ENCODE measurements around the gene TMEM98.
"Not testable (repeated sequence)": the region's sequence is repeated elsewhere in the genome, so short reads cannot be mapped to it uniquely, and the experiment has no call there.

The TMEM98 gene, protein sequence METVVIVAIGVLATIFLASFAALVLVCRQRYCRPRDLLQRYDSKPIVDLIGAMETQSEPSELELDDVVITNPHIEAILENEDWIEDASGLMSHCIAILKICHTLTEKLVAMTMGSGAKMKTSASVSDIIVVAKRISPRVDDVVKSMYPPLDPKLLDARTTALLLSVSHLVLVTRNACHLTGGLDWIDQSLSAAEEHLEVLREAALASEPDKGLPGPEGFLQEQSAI

DNA sequence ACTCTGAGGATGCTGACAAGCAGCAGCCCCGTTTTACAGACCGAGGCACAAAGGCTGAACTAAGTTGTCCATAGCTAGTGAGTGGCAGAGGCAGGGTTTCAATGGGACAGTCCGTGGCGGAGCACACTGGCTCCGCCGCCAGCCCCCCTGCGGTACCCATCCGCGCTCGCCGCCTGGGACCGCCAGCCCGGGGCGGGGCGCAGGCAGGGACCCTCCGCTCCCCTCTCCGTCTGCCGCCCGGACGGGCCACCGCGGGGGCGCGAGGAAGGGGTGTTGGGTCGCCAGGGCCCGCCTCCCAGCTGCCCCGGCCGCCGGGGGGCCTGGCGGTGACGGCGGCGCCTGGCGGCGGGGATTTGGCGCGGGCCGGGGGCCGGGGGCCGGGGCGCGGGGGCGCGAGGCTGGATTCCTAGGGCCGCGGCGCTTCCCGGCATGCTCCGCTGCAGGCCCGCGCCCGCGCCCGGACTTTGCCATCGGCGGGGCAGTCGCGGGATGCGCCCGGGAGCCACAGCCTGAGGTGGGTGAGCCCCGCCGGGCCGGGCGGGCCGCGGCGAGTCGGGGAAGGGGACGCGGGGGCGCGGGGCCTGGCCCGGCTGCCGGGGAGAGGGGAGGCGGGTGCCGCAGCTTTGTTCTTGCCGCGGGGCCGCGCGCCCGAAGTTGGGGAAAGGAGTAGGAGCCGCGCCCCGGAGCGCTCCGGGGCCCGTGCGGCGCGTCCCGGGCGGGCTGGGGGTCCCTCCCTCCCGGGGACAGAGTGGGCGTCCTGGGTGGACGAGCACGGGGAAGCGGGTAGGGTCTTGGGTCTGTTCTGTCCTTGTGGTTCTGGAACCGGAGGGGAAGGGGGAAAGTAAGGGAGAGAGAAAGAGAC lies at the start of gene TMEM98:
Gene TMEM98 (plus strand): TSS at position 430 of the 862 bp plus-strand sequence. CDS start 3,376 bp downstream, outside the sequence.
- peak; percentile 22 for DNase-seq

DNA sequence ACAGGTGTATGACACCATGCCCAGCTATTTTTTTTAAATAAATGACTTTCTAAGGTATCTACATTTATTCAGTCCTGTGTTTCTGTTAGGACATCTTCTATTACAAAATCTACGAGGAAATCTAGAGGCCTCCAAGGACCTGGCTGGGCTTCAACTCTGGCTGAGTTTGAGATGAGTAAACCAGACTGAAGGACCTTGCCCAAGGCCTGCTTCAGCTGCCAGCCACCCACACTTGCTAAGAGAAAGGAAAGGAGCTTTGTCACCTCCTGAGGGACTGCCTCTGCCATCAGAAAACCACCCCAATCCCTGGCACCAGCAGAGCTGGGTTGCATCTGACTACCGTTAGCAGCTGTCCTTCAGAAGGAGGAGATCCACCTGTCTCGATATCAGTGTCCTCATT lies 49.7 kb upstream of the TMEM98 start:
- no peak for DNase-seq

DNA sequence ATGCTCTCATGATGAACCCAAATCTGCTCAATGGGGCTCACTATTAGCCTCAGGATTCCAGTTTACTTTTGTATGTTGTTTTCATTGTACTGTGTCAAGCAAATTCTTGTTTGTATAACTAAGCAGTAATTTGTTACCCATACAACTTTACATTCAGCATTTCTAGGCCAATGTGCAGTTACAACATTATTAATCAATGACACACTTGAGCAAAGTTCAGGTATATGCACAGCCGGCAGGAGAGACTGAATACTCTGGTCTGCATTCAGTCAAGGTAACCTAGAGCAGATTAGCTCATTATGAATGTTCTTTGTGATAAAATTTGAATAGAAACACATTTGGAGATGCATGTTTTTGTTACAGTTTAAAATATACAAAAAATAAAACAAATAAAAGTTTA lies 48.8 kb upstream of the TMEM98 start:
- DNase-seq = no peak

DNA sequence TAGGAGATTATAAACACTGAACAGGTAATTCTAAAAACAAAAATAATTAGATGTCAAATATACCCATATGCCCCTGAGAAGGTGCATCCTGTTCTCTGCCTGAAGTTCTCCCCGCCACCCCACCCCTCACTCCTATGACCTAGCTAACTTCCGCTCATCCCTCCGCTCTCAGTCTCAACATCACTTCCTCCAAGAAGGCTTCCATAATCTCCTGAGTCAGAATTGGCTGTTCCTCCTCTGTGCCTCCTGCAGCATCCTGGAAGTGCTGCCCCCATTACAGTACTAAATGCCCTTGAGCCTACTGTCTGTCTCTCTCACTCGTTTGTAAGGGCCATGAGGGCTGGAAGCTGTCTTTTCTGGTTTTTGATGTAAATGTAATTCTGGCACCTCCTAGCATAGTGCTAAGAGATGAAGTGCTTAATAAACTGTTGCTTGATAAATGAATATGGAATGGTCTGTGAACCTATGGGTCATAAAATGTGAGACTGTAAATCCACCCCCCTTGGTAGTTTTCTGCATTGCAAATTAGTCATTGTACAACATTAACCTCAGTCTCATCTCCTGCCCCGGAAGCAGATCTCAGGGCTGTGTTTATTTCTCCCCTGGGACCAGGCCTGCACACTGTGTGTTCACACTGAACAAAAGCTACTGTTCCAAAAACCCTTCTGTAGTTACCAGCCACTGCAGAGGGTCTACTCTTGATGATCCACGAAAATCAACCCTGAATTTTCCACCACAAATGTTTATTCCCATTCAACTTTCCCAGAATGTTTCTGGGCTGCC lies 47.1 kb upstream of the TMEM98 start:
- no peak for DNase-seq

DNA sequence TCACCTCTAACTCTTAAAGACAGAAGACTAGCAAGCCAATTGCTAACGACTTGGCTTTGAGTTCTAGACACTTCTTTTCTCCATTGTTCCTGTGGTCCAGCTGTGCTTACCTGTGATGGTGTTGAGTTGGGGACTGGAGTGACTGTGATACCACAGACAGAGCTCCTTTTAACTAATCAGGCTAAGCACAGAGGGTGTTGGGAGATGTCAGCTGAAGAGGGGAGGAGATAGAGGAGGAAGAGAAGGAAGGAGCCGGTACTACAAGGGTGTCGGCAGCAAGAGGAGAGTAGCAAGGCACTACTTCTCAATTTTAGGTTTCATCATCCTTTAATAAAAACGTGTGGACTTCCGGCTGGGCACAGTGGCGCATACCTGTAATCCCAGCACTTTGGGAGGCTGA lies 45.9 kb upstream of the TMEM98 start:
- no peak for DNase-seq

DNA sequence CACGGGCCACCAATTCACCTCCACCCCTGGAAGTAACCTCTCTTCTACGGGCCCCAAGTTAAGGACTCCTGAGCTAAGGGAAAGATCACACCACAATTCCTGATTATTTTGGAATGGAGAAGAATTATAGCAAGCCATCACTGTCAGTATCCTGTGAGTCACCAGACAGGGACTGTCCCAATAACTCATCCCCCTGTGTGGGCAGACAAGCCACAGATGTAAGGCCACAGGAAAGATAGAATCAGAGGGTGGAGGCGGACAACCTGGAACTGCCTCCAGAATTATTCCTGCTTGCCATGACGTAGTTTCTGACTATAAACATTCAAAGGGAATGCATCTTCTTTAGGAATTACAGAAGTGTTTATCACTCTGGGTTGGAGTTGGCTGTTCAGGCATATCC lies 45.2 kb upstream of the TMEM98 start:
- DNase-seq = peak; percentile 55

DNA sequence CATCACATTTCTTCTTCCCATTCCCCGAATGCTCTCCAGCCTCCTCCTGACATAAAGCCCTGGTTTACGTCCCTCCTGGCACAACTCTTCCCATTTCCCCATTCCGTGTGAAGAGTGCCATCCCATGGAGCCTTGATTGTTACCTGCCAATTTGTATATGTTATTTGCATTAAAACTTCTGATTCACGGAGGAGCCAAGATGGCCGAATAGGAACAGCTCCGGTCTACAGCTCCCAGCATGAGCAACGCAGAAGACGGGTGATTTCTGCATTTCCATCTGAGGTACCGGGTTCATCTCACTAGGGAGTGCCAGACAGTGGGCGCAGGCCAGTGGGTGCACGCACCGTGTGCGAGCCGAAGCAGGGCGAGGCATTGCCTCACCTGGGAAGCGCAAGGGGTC lies 41.0 kb upstream of the TMEM98 start:
- not testable (repeated sequence) for DNase-seq

DNA sequence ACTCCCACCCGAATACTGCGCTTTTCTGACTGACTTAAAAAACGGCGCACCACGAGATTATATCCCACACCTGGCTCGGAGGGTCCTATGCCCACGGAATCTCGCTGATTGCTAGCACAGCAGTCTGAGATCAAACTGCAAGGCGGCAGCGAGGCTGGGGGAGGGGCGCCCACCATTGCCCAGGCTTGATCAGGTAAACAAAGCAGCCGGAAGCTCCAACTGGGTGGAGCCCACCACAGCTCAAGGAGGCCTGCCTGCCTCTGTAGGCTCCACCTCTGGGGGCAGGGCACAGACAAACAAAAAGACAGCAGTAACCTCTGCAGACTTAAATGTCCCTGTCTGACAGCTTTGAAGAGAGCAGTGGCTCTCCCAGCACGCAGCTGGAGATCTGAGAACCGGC lies 40.5 kb upstream of the TMEM98 start:
- DNase-seq = not testable (repeated sequence)

DNA sequence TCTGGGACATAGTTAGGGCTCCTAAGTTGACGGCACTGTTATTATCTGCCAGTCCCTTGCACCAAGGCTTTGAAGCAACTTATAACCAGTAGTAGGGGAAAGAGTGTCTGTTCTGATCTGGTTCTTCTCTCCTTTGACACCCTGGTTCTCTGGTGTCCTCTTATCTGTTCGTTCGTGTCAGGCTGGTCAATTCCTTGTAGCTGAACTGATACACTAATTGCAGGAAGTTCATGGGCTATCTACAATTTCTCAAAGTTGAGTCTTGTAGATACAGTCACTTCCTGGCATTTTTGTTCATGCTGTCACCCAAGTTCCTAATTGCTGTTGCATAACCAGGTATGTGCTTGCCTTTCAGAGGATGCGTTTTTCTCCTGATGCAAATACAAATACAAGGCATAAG lies 33.7 kb upstream of the TMEM98 start:
- DNase-seq = no peak

DNA sequence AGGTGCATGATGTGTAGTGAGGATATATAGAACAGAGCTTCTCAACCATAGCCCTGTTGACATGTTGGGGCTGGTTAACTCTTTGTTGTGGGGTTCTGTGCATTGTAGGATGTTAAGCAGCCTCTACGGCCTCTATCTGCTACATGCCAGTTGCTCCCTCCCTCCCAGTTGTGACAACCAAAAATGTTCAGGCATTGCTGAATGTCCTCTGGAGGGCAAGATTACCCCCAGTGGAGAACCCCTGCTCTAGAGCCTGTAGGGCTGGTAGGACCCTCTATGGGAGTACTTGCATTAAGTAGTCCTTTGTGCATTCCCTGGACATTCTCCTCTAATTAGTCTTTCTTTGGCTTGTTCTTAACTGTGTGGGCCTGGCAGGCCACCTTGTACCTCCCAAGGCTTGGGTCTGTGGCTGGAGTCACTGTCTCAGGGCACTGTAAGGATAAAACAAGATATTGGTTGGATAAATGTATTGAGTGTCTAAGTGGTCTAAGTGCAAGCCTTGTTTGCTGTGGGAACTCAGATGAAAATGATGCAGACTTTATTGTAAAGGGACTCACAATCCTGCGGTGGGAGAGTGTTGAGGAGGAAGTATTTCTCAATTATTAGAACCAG lies 31.2 kb upstream of the TMEM98 start:
- no peak for DNase-seq

DNA sequence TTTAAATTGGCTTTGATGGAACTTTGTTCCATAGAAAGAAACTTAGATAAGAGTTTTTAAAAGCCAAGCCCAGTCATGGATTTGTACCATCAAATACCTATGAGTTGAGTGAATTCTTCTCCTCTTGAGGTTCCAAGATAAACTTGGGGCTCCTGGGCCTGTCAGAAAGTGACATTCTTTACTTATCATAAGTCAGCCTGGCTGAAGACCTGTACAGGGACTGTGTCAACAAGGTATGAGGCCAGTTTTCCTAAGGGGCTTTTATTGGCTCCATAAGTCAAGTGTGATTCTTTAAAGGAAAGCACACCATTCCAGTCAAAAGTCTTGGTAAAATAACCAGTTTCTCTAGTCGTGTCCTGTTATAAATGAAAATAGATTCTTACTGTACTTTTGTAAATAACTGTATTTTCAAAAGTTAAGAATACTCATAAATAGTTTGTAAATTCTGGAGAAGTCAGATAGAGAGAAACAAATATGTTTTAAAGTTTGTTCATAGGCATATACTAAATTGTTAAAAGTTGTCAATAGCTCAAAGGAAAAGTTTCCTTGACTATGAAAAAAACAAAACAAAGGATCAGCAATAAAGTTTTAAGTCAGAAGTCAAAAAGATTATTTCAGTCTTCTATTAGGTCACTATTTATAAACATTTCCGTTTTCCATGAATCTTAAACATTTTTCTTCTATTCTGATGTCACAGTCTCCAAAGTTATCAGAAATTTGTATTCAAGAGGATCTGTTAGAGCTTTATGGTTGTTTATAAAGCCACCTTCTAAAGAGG lies 28.5 kb upstream of the TMEM98 start:
- no peak for DNase-seq

DNA sequence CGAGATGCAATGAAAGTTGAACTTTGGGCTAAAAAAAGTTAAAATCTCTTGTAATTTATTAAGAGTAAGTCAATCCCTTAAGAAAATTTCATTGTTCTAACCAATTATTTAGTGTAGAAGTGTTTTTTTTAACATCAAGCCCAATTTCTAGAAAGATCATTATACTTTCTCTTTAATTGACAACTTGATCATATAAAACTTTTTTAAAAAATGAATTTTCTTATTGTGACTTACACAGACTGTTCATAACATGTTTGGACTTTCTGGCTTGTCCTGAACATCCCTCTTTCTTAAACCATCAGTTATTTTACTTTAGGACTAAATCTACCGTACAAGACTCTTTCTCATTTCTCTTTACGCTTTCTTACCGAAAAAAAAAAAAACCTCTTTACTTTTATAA lies 26.2 kb upstream of the TMEM98 start:
- DNase-seq = no peak

DNA sequence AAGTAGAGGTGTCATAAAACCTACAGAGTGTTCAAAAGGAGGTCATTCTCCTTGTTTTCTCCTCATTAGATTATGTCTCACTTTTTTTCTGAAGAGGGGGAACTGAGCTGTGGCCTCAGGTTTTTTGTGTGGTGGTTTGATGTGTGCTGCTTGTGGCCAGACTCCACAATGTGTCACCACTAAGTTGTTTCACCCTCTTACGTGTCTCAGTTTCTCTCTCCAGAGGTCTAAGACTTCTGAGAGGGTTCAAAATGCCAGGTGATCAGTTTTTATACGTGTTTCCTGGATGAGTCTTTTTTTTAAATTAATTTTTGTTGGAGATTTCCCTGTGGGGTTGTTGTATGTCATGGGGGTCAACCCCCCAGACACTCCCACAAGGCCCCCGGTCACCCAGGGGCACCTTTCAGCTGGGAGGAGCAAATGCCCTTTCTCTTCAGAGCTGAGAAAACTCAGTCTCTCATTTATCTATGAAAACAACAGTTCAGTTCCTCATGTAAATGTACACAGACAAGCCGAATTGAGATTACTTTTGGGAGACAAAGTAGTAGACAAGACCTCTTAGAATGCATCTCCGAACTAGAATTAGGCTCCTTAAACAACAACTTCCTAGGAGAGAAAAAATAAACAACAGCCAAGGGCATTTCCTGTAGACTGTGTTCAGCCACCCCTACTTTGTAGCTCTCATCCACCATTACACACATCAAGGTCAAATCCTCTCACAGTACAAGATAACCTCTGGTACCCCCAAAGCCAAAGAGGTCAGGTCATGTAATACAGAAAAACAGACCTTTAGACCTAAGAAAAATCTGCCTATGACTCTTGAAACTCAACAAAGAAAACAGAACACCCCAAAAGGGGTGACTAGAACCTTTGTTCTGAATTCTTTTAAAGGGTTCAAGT lies 23.9 kb upstream of the TMEM98 start:
- no peak for DNase-seq

DNA sequence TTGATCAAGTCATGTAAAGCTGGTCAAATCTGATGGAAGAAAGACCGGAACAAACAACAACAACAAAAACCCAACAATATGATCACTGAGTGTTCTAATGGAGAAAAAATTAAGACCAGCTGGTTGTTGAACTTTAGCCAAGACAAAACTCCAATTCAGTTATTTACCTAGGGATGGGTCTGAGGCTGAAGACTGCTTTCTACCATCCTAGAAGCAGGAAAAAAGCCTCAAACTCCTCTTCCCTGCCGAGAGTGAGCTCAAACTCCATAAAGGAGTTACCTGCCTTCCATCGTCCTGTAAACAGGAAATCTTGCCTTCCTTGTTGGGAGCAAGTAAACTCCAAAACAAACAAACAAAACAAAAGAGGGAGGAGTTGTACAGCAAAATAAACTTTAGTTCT lies 23.1 kb upstream of the TMEM98 start:
- no peak for DNase-seq

DNA sequence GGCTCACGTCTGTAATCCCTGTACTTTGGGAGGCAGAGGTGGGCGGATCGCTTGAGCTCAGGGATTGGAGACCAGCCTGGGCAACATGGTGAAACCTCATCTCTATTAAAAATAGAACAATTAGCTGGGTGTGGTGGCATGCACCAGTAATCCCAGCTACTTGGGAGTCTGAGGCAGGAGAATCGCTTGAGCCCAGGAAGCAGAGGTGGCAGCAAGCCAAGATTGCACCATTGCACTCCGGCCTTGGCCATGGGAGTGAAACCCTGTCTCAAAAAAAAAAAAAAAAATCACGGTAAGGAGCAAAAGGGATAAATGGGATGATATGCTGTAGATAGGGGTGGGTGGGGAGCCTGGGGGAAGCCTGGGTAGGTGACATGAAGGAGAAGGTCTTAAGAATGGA lies 20.4 kb upstream of the TMEM98 start:
- DNase-seq = no peak

DNA sequence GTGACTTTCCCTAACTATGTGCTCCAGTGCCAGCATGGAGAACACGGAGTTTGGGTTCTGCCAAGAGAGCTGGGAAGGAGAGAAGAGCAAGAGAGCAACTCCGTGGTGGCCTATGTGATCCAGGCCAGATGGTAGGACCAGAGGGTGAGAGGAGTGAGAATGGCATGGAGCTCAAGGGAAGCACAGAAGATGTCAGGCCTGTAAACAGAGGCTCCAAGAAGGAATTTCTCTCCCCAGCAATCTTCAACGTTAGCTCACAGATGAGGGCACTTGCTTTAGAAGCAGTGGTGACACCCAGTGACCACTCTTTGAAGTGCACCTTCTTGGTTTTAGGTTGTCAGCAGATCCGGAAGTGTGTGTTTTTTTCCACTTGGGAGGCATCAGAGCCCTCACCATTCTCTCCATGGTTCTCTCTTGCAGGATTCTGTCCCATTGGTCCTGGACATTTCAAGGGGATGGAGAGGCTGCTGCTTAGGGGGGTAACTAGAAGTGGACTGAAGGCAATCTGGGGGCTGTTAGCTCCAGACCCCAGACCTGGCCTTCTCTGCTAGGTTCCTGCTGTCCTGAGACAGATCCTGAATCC lies 18.1 kb upstream of the TMEM98 start:
- peak; percentile 77 for DNase-seq

DNA sequence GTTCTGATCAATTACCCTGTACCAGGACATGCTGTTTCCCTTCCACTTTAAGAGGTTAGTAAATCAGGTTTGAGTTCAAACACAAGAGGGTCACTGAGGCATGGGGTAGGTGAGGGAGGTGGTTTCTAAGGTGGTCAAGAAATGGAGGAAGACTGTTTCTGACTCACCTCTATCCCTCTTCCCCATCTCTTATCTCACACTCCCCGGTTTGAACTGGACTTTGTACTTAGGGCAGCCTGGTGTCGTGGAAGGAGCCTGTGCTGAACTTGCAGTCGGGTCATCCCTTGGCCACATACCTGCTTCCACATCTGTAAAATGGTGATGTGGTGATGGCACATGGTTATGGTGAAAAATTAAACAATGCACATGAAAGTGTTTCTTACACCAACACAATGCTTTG lies 17.2 kb upstream of the TMEM98 start:
- DNase-seq = no peak

DNA sequence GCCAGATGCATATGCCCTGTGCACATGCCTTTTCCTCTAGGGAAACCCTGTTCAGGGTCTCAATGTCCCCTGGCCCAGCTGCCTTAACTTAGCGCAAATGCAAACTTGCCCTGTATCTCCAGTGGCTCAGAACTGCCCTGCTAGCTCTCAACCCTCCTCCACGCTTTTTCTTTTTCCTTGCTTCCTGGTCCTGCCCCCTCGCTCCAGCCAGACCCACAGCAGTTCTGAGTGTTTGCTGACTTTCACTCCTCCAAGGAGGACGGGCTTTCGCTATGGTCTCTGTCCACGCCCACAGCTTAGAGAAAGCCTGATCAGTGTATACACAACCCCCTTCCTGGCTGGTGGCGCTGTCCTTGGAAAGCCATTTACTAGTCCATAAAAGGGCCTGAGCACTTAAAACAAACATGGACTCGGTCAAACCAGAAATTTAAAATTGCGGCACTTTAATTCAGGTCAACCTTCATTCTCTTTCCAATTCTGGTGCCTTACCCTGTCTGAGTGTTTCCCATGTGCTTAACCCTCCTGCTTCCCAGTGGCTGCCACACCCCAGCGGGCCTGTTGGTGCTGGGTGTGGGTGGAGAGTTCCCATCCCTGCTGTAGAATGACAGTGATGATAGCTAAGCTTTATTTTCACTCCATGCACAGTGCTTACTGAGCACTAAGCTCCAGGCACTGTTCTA lies 15.6 kb upstream of the TMEM98 start:
- DNase-seq = no peak

DNA sequence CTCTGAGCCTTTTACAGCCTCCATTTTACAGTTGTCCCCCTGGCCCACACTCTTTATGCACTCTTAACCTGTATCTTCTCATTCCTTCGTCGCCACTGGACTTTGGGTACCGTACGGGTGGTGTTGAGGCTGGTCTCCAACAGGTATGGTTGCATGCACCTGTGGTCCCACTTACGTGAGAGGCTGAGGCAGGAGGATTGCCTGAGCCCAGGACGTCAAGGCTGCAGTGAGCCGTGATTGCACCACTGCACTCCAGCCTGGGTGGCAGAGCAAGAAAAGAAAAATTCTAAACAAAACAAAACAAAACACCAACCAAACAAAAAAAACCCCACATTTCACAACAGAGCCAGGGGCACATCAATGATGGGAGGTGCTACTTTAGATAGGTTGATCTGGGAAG lies 14.4 kb upstream of the TMEM98 start:
- no peak for DNase-seq

DNA sequence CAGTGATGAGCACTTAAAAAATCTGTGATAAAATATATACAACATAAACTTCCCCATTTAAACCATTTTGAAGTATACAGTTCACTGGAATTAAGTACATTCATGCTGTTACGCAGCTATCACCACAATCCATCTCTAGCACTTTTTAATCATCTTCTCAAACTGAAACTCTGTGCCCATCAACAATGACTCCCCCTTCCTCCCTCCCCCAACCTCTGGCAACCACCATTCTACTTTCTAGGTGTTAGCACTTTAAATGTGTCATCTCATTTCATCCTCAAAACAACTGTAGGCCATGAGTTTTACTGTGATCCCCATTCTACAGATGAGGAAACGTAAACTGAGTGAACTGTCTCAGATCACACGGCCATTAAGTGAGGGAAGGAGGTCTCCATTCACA lies 13.8 kb upstream of the TMEM98 start:
- peak; percentile 42 for DNase-seq

Measured in stimulated activated CD4-positive, alpha-beta T cell treated with anti-CD3 and anti-CD28 coated beads, Interleukin-15, amount 100 ng/mL, for 24 hours (primary cell).